Mesendoderm (in vitro differentiated cells): Measurements from ENCODE around the gene AHCYL2.
A peak's percentile ranks its signal among the peaks of the same experiment; 100 is the strongest.

Experiments used
- DNase-seq: peaks from one replicate; pipeline ENCODE4 v3.0.0; 2013
- H2AK5ac ChIP-seq: 2 replicates; pipeline ENCODE4 v1.6.1; 2013; ENCODE audit warnings: low read length, inconsistent platforms
- H2BK120ac ChIP-seq: 2 replicates; pipeline ENCODE4 v1.6.1; 2013; ENCODE audit warnings: low read depth, mild to moderate bottlenecking, low read length, moderate library complexity, mixed read lengths
- H2BK15ac ChIP-seq: replicated peaks from 2 replicates; pipeline ENCODE4 v1.6.1; 2013; ENCODE audit warnings: low read depth, mild to moderate bottlenecking, moderate library complexity
- H2BK5ac ChIP-seq: 2 replicates; pipeline ENCODE4 v1.6.1; 2013; ENCODE audit warnings: low read length, inconsistent platforms
- H3K18ac ChIP-seq: 2 replicates; pipeline ENCODE4 v1.6.1; 2013; ENCODE audit warnings: mild to moderate bottlenecking, low read length, mixed read lengths
- H3K23ac ChIP-seq: one replicate; pipeline ENCODE4 v1.6.1; 2013; ENCODE audit warnings: low read length
- H3K27ac ChIP-seq: 2 replicates; pipeline ENCODE4 v1.5.1; 2013; ENCODE audit warnings: low read depth, mild to moderate bottlenecking, inconsistent platforms, low read length, moderate library complexity
- H3K27me3 ChIP-seq: 2 replicates; pipeline ENCODE4 v1.6.1; 2013; ENCODE audit warnings: low read length, control low read depth, mild to moderate bottlenecking, inconsistent platforms; ENCODE audit not compliant: insufficient read depth, poor library complexity
- H3K36me3 ChIP-seq: 2 replicates; pipeline ENCODE4 v1.6.1; 2013; ENCODE audit warnings: low read length, inconsistent platforms; ENCODE audit not compliant: control insufficient read depth, insufficient read depth
- H3K4ac ChIP-seq: one replicate; pipeline ENCODE4 v1.6.1; 2013; ENCODE audit warnings: low read depth, mild to moderate bottlenecking, low read length, moderate library complexity
- H3K4me1 ChIP-seq: 2 replicates; pipeline ENCODE4 v1.6.1; 2013; ENCODE audit warnings: low read depth, low read length, inconsistent platforms; ENCODE audit not compliant: control insufficient read depth
- H3K4me2 ChIP-seq: 2 replicates; pipeline ENCODE4 v1.6.1; 2013; ENCODE audit warnings: low read length
- H3K4me3 ChIP-seq: 2 replicates; pipeline ENCODE4 v1.5.1; 2013; ENCODE audit warnings: mild to moderate bottlenecking, low read length
- H3K56ac ChIP-seq: one replicate; pipeline ENCODE4 v1.6.1; 2013; ENCODE audit warnings: low read length
- H3K79me1 ChIP-seq: 2 replicates; pipeline ENCODE4 v1.6.1; 2013; ENCODE audit warnings: low read length, inconsistent platforms
- H3K79me2 ChIP-seq: 2 replicates; pipeline ENCODE4 v1.6.1; 2013; ENCODE audit warnings: mild to moderate bottlenecking, low read length; ENCODE audit not compliant: control insufficient read depth, insufficient read depth
- H3K9ac ChIP-seq: 2 replicates; pipeline ENCODE4 v1.6.1; 2013; ENCODE audit warnings: low read length, inconsistent platforms
- H4K5ac ChIP-seq: one replicate; pipeline ENCODE4 v1.6.1; 2013; ENCODE audit warnings: low read length
- H4K8ac ChIP-seq: one replicate; pipeline ENCODE4 v1.6.1; 2013; ENCODE audit warnings: low read depth, mild to moderate bottlenecking, control low read depth, low read length, moderate library complexity
- WGBS: extraction: QIAGEN DNeasy Blood & Tissue Kit; methylation state at CpG from one replicate; pipeline ENCODE4 v1.1.7; 2013; ENCODE audit warnings: low lambda C conversion rate, missing lambda C conversion rate; ENCODE audit not compliant: insufficient coverage; ENCODE audit errors: extremely low coverage; 5-methylcytosine and 5-hydroxymethylcytosine counted together

The AHCYL2 gene

DNA sequence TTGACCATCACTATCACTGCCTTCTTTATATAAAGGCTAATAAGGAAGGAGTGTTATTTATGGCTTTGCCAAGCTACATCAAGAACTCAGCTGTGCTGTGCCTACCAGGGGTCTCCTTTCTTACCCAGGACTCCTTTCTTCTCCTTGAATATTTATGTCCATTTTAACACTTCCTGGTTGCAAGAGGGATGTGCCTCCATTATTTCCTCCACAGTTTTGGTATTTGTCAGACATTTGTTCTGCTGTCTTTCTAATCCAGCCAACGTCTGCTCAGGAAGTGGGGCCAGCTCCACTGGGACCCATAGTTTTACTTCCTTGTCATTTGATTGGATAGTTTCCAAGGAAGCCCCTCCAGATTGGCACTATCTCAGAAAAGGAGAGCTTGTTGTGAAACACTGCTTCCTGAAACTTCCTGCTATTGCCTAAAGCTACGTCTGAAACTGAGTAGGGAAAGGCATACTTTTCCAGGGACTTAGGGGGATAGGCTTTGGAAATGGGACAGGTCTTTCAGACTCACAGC, 202.8 kb downstream of the AHCYL2 start:
- Histone ChIP-seq H3K56ac (no peak overlapping the region), H2BK5ac (no peak overlapping the region), H3K18ac (no peak overlapping the region), H3K4me3 (no peak overlapping the region), H3K79me1 (no peaks in the 10 kb centered on the region), H3K23ac (no peak overlapping the region), H4K5ac (no peak overlapping the region), H3K79me2 (no peaks in the 10 kb centered on the region), H4K8ac (no peak overlapping the region), H3K36me3 (no peaks in the 10 kb centered on the region), H3K27ac (no peak overlapping the region), H3K9ac (no peak overlapping the region), H2BK15ac (no peak overlapping the region), H2AK5ac (no peak overlapping the region), H3K4ac (no peak overlapping the region), H2BK120ac (no peak overlapping the region), H3K4me1 (no peaks in the 10 kb centered on the region), H3K4me2 (no peak overlapping the region), H3K27me3 (no peaks in the 10 kb centered on the region)
- no CpG with 5 or more reads among the region's 2 CpGs for WGBS
- DNase-seq: no peak

DNA sequence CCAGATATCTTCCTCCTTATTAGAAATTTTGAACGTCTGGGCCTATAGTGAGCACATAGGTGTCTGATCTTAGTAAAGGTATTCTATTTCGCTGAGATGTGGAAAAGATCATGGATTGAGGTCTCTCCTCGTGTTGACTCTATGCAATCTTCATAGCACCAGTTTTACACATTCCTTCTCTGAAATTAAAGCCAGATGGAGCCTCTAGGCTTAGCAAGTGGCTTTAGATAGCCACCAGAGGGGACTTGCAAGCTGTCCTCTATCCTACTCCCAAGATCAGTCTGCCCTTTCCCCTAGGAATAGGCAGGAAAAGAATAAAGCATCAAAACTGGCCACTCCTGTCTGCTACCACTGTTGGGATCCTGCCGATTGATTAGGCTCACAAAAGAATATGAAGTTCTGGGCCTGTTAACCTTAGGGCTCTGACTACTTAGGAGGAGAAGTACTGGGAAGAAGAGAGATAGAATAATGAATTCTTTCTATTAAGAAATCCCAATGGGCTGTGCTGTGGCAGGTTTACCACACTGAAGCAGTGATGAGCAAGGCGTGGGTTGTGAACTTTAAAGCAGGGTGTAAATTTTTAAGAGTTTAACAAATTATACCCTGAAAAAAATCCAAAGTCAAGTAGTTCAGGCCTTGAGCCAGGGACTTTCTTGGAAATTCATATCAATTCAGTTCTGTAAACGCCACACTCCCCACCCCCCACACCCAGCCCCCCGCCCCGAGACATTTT, 207.2 kb downstream of the AHCYL2 start:
- Histone ChIP-seq H3K4me3 (no peak overlapping the region), H3K79me1 (no peaks in the 10 kb centered on the region), H3K23ac (no peak overlapping the region), H4K8ac (no peak overlapping the region), H3K27ac (no peak overlapping the region), H3K36me3 (no peaks in the 10 kb centered on the region), H3K79me2 (no peaks in the 10 kb centered on the region), H3K4me2 (no peak overlapping the region), H3K18ac (no peak overlapping the region), H2BK120ac (no peak overlapping the region), H2BK5ac (no peak overlapping the region), H2AK5ac (no peak overlapping the region), H2BK15ac (no peak overlapping the region), H4K5ac (no peak overlapping the region), H3K27me3 (no peaks in the 10 kb centered on the region), H3K56ac (no peak overlapping the region), H3K4me1 (peaks cover 8% of the 10 kb centered on the region), H3K4ac (no peak overlapping the region), H3K9ac (no peak overlapping the region)
- peak; percentile 14 for DNase-seq
- WGBS: no CpG with 5 or more reads among the region's 8 CpGs

GRCh38 chr7:129433847-129434674, 209.2 kb downstream of the AHCYL2 start, which contains the start of gene STRIP2:
Gene STRIP2, plus strand, starts transcription at chr7:129434432. Its CDS starts 41 bp downstream, at chr7:129434473.
- peak within 1 kb of the TSS; percentile 99 for H3K4me2 ChIP-seq
- H3K23ac ChIP-seq: peak within 1 kb of the TSS; percentile 96
- H3K18ac ChIP-seq: peak within 1 kb of the TSS; percentile 52
- no CpG with 5 or more reads among the region's 75 CpGs for WGBS
- no peak within 1 kb of the TSS for H4K5ac ChIP-seq
- H3K79me1 ChIP-seq: no peaks in the 10 kb centered on the region
- H3K56ac ChIP-seq: peak within 1 kb of the TSS; percentile 99
- H3K79me2 ChIP-seq: no peaks in the 10 kb centered on the region
- H3K9ac ChIP-seq: peak within 1 kb of the TSS; percentile 87
- no peak within 1 kb of the TSS for H3K4ac ChIP-seq
- no peaks in the 10 kb centered on the region for H3K36me3 ChIP-seq
- H3K27ac ChIP-seq: peak within 1 kb of the TSS; percentile 78
- no peak within 1 kb of the TSS for H2AK5ac ChIP-seq
- H2BK15ac ChIP-seq: no peak within 1 kb of the TSS
- peak within 1 kb of the TSS; percentile 84 for H3K4me3 ChIP-seq
- H4K8ac ChIP-seq: no peak within 1 kb of the TSS
- H3K4me1 ChIP-seq: peaks cover 8% of the 10 kb centered on the region
- H2BK5ac ChIP-seq: no peak within 1 kb of the TSS
- no peaks in the 10 kb centered on the region for H3K27me3 ChIP-seq
- peak; percentile 94 for DNase-seq
- H2BK120ac ChIP-seq: no peak within 1 kb of the TSS

DNA sequence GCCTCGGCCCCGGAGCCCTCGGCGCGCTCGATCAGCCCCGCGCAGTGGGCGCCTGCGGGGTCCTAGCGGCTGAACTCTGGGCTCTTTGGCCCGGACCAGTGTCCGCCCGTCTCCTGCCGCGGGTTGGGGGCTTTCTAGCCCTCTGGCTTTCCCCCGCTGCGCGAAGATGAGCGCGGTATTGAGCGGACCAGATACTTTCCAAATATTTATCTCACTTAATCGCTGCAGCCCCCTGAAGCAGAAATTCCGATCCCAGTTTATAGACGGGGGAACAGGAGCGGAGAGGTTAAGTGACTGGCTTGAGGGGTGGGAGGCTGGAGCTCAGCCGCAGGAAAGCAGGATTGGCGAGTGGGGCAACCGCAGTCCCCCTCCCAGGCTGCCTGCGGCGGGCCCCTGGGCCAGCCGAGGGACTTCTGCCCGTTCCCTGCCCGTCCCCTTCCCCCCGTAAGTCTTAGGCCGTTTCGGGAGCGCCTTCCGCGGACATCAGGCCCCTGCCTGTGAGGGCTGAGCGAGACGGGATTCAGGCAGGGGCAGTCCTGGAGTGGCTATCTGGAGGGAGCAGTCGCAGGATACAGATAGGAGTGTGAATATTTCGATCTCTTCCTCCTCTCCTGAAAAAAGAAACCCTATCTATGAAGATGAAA, 210.0 kb downstream of the AHCYL2 start:
- no peak overlapping the region for H3K23ac ChIP-seq
- H3K79me2 ChIP-seq: no peaks in the 10 kb centered on the region
- no peak overlapping the region for H2BK15ac ChIP-seq
- no peak overlapping the region for H2BK120ac ChIP-seq
- peak overlapping the region; percentile 52 for H3K18ac ChIP-seq
- H2BK5ac ChIP-seq: no peak overlapping the region
- H3K36me3 ChIP-seq: no peaks in the 10 kb centered on the region
- H3K4me3 ChIP-seq: peak overlapping the region; percentile 84
- H3K56ac ChIP-seq: peak overlapping the region; percentile 92
- peak; percentile 49 for DNase-seq
- H3K79me1 ChIP-seq: no peaks in the 10 kb centered on the region
- peak overlapping the region; percentile 78 for H3K27ac ChIP-seq
- H4K5ac ChIP-seq: no peak overlapping the region
- H3K4ac ChIP-seq: no peak overlapping the region
- no CpG with 5 or more reads among the region's 44 CpGs for WGBS
- H3K9ac ChIP-seq: peak overlapping the region; percentile 67
- no peak overlapping the region for H4K8ac ChIP-seq
- peak overlapping the region; percentile 47 for H3K4me2 ChIP-seq
- H3K27me3 ChIP-seq: no peaks in the 10 kb centered on the region
- peaks cover 8% of the 10 kb centered on the region for H3K4me1 ChIP-seq
- no peak overlapping the region for H2AK5ac ChIP-seq

- no peak overlapping the region for H2BK120ac ChIP-seq
- no peak overlapping the region for H4K5ac ChIP-seq
- H2BK15ac ChIP-seq: no peak overlapping the region
- no peak overlapping the region for H2BK5ac ChIP-seq
- no peaks in the 10 kb centered on the region for H3K36me3 ChIP-seq
- H3K79me2 ChIP-seq: no peaks in the 10 kb centered on the region
- no peak overlapping the region for H3K23ac ChIP-seq
- no peaks in the 10 kb centered on the region for H3K27me3 ChIP-seq
- no peaks in the 10 kb centered on the region for H3K79me1 ChIP-seq
- no peak overlapping the region for H3K27ac ChIP-seq
- no peak overlapping the region for H3K56ac ChIP-seq
- no peak overlapping the region for H3K4ac ChIP-seq
- no peak overlapping the region for H3K4me3 ChIP-seq
- H4K8ac ChIP-seq: no peak overlapping the region
- no CpG with 5 or more reads among the region's 2 CpGs for WGBS
- H3K4me2 ChIP-seq: peak overlapping the region; percentile 47
- no peak overlapping the region for H3K18ac ChIP-seq
- no peak overlapping the region for H2AK5ac ChIP-seq
- H3K4me1 ChIP-seq: peaks cover 8% of the 10 kb centered on the region
- H3K9ac ChIP-seq: peak overlapping the region; percentile 67
- DNase-seq: no peak
Observed at GRCh38 chr7:129435414-129435829, 210.6 kb downstream of the AHCYL2 start.
